Dermis blood vessel endothelial cell (primary cell): ENCODE measurements around the gene TK2. TPM values are rescaled to one million over a fixed set of nuclear protein-coding genes. Genes with fewer than 3 reads are reported as not detected.
A peak's percentile ranks its signal among the peaks of the same experiment; 100 is the strongest.
"Not testable (repeated sequence)": the region's sequence is repeated elsewhere in the genome, so short reads cannot be mapped to it uniquely, and the experiment has no call there.

Experiments used
- DNase-seq: peaks from one replicate; pipeline ENCODE4 v3.0.0; 2010
- total RNA-seq: library from RNA; depleted of rRNA; stranded (reverse); fragments of >200 nt; gene quantifications from 2 replicates; pipeline ENCODE4 v1.2.3, GENCODE V29; 2014

Gene TK2
- 41.0 and 46.5 TPM in 2 replicates for total RNA-seq

DNA sequence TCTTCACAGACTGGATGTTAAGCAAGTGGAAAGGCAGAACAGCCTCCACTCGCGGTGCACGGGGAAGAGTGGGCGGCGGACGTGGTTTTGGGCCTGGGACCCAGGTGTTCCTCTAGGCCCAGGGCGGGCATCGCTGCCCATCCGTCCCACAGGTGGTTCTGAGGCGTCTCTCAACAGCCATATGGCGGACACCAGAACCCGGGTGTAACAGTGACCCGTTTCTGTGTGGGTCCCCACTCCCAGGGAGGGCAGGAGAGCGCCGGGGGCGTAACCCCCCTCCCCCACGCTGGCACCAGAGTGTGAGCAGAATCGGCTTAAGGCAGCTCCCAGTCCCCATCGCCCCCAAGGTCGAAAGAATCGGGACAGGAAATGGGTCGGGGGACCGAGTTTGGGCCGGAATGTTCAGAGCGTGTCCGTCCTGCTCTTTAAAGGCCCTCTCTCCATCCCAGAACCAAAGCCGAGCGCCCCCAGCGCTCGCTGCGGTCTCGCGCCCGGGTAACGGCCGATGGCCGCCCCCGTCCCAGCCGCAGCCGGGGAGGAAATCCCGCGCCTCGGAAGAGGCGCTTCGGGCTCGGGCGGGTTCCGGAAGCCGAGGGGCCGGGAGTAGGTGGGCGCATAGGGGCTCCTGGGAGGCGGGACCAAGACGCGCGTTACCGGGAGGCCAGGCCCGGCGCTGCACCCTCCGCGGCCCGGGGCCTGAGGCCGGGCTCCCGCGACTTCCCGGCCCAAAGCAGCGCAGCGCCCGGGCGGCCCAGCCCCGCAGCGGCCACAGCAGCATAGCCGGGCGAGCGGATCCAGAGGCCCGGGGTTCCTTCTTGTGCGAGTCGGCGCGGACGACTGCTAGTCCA lies at the start of gene TK2:
TK2 (minus strand) TSS at position 839 of the 848 bp plus-strand sequence; CDS start at position 778, 61 bp downstream.
- DNase-seq, result peak; percentile 71

DNA sequence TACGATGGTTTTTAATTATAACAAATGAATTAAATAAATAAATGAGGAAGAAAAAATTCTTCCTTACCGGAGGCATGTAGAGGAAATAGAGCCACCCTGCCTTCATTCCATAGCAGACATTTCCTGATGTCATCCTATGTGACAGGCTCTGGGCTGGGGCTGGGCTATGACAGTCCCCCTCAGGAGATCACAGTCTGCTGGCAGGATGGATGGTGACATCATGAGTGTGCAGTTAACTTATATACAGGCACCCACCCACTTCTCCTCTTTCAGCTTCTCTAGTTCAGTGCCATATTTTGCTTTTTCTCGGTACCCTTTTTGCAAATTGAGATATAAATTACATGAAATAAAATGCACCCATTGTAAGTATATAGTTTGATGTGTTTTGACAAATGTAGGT lies 48.2 kb upstream of the TK2 start:
- no peak for DNase-seq

DNA sequence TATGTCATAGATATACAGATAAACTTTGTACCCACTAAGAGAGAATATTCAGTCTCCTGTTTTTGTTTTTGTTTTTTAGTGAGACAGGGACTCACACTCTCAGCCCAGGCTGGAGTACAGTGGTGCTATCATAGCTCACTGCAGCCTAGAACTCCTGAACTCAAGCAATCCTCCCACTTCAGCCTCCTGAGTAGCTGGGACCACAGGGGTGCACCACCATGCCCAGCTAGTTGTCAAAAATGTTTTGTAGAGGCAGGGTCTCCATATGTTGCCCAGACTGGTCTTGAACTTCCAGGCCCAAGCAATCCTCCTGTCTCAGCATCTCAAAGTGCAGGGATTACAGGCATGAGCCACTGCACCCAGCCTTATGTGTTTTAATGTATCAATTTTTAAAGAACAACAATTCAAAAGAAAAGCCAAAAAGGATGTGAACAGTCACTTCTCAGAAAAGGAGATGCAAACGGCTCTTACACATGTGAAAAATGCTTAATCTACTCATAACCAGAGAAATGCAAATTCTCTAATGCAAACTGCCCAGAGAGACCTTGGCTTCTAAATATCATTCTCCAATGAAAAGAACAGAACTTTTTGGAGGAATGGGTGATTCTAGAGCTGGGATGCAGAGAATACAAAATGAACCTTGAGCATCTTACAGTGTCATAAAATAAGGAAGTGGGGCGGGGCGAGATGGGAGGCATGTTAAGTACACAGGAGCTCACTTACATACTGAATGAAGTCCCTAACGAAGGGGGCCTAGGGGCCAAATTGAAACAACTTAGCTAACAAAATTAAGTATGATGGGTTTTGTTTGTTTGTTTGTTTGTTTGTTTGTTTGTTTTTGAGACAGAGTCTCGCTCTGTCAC lies 47.3 kb upstream of the TK2 start:
- DNase-seq, result no peak

- DNase-seq, result not testable (repeated sequence)
Observed at GRCh38 chr16:66596559-66596958, 46.6 kb upstream of the TK2 start.

DNA sequence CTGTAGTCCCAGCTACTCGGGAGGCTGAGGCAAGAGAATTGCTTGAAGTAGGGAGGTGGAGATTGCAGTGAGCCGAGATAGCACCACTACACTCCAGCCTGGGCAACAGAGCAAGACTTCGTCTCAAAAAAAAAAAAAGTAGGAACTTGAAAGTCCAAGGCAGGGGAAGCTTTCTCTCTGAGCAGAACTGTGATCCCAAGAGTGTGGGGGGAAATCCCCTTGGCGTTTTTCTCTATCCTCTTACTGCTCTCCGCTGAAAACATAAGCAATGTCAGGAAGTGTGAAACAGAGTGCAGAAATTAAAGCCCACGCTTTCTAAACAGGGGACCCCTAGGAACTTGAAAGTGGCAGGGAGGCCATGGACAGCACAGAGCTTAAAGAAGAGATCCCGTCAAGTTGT lies 44.8 kb upstream of the TK2 start:
- no peak for DNase-seq

GRCh38 chr16:66592814-66593213 lies 42.9 kb upstream of the TK2 start:
- no peak for DNase-seq

DNA sequence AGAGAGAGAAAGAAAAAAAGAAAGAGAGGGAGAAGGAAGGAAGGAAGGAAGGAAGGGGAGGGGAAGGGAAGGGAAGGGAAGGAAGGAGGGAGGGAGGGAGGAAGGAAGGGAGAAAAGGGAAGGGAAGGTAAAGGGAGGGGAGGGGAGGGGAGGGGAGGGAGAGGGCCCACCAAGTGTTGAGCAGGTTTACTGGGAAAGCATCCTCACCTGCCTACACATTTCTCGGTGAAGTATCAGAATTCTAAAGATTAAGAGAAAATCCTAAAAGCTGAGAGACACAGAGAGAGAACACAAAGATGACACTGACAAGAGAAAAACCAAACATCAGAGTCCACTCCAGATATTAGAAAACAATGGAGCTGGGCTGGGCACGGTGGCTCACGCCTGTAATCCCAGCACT lies 42.3 kb upstream of the TK2 start:
- no peak for DNase-seq

GRCh38 chr16:66591018-66591417 lies 41.1 kb upstream of the TK2 start:
- no peak for DNase-seq

GRCh38 chr16:66590322-66590721 lies 40.4 kb upstream of the TK2 start:
- DNase-seq, result no peak

DNA sequence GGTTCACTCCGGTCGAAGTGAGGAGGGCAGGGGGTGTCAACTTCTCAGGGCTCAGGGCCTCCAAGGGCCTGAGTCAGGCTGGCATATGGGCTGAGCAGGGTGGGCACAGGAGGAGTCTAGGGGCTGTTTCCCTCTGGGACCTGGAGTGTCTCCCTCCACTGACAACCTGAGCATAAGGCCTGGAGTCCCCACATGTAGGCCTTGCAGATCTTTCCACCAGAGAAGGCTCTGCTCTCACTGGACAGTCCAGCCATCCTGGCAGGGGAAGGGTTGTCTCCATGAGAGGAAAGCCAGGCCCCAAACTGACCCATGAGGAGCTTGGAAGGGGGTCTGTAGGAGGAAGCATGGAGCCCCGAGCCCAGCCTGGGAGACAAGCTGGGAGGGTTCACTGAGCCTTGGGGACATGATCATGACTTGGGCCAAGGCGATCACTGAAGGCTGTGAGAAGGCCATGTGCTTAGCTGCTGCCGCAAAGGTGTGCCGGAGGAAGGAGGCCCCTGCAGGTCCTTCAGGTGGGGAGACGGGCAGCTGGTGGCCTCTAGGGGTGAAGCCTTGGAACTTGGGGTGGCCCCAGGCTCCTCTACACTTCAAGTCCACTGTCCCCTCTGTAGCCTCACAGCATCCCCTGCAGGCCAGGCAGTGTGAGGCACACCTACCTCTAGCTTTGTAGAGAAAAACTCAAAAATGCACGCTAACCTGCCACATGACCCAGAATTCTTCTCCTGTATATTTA lies 39.2 kb upstream of the TK2 start:
- peak; percentile 68 for DNase-seq

DNA sequence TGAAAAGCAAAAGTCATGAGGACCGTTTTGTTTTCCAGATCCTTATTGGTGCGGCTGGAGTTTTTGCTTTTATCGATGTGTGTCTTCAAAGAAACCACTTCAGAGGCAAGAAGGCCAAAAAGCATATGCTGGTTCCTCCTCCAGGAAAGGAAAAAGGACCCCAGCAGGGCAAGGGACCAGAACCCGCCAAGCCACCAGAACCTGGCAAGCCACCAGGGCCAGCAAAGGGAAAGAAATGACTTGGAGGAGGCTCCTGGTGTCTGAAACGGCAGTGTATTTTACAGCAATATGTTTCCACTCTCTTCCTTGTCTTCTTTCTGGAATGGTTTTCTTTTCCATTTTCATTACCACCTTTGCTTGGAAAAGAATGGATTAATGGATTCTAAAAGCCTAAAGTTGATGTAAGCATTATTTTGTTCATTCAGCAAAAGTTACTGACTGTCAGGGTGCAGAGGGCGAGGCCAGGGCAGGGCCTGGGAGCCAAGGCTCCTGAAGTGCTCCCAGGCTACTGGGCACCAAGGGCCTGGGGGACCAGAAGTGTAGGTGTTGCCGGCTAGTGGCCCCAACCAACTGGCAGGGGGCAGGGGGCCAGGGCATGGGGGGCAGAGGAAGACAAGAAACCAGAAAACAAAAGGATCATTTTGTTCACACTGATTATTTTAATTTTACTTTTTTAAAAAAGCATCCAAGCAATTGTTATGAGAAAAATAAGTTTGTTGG lies 38.1 kb upstream of the TK2 start:
- no peak for DNase-seq

GRCh38 chr16:66585481-66586239 lies 35.7 kb upstream of the TK2 start:
- DNase-seq, result peak; percentile 37

DNA sequence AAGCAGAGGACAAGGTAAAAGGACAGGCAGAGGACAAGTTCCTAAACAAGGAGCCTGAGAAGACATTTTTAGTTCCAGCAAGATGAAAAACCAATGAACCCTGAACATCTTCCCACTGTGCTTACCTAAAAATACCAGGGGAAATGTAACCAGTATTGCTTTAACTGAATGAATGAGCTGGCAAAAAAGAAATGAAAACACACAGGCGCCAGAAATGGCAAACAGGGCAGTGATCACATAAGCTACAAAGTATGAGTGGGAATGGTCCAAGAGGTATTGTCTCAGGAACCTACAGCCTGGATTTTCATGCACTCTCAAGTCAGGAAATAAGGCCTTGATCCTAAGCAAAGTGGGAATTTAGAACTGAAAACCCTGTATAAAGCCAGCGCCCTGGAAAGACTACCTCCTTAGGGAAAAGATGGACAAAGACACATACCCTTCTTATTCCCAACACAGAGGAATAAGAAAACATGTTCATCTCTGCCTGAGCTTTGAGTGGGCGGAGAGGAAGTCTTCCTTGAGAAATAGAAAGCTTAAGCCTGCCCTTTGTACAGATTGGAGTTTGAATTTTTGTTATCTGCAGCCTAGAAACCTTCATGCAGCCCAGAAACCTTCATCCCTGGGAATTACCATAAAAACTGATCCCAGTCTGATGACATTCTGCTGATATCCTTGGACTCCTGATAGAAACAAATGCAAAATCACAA lies 31.5 kb upstream of the TK2 start:
- DNase-seq, result peak; percentile 20

DNA sequence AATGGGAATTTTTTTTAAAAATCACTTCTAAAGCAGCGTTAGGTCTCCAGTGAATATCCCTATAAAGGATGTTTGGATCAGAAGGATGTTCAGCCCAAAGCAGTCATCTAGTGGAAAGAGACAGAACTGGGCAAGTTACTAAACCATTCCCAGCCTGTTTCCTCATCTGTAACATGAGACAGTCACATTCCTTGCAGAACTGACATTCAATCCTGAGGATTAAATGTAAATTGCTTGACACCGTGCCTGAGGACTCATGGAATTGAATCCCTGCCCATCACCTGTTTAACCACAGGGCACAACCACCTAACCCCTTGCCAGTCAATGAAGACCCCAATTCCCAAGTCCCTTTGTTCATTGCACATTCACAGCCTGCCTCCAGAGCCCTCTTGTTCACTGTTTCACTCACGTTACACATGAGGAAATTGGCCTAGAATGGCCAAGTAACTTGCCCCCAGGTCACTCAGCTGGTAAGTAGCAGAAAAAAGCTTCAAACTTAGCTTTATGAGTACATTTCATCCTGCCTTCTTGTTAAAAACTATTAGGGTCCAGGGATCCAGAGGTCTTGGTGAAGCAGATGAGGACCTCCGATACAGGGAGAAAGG lies 30.8 kb upstream of the TK2 start:
- DNase-seq, result no peak

DNA sequence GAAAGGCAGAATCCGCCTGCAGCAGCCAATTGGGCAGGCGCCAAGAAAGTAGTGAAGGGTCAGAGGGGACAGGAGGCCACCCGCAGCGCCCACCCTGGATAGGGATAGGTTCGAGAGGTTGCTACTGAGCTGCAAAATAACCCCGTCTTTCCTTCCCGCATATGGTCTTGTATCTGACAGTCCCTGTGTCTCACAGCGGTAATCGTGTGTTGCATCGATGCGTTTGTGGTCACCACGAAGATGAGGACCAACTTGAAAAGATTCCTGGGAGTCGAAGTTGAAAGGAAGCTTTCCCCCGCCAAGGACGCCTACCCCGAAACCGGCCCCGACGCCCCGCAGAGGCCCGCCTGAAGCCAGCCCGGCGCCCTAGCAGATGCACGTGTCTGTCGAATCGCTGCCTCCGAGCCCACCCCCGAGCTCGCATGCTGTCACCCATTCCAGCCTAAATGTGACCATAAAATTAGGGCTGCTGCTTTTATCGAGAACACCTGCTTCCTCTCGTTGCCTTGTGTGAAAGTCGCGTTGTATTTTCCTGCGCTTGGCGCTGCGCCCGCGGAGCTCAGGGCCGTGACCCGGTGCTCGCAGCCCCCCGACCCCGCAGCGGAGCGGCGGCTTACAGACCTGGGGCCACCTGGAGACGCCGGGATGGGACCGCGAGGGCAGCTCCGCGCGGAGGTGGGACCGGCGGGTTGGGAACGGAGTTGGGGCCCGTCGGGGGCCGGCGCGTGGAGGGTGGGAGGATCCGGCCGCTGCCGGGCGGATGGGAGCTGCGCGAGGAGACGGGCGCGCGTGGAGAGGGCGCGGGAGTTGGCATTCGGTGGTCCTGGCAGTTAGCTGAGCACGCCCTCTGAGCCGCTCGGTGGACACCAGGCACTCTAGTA lies 29.0 kb upstream of the TK2 start, which contains the start of gene CMTM2:
CMTM2 (plus strand) TSS at position 813 of the 881 bp plus-strand sequence. CDS start 145 bp downstream, outside the sequence.
- DNase-seq, result peak; percentile 46

- no peak for DNase-seq
Observed at GRCh38 chr16:66576296-66576695, 26.4 kb upstream of the TK2 start.

GRCh38 chr16:66575060-66575459 lies 25.1 kb upstream of the TK2 start:
- no peak for DNase-seq

DNA sequence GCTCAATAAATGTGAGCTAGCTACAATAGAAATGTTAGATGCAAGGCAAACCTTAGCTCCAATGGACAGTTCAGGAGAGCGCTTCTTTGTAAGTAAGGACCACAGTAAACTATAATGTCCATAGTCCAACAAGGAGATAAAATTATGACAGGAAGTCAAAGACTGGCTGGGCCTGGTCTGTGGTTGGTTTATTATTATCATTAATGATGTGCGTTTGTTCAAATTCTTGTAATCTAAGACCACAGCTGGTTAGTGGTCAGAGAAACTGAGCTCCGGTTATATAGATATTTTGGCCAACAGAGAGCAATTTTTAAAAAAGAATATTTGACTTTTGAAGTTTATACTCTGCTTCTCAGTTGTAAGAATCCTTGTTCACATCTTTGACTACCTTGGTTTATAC lies 24.6 kb upstream of the TK2 start:
- no peak for DNase-seq

- DNase-seq, result no peak
Observed at GRCh38 chr16:66574081-66574480, 24.2 kb upstream of the TK2 start.
